ENCODE data around the gene RTL10. TPM values are rescaled to one million over a fixed set of nuclear protein-coding genes. Genes with fewer than 3 reads are reported as not detected.
A peak's percentile ranks its signal among the peaks of the same experiment; 100 is the strongest.

RTL10 gene
- total RNA-seq, 1 experiment from 2014 or later, result 21.5 TPM

- Mint-ChIP-seq H3K4me1 (no peaks in the 10 kb centered on the region), H3K9me3 (no peaks in the 10 kb centered on the region), H3K36me3 (no peaks in the 10 kb centered on the region), H3K27me3 (ENCODE audit: low read depth) (no peaks in the 10 kb centered on the region), H3K27ac (peak overlapping the region; percentile 32; the same call in 1 of the 2 replicates), H3K4me3 (no peak overlapping the region)
- CTCF ChIA-PET, result no interaction called here
- POLR2A ChIA-PET, result no interaction called here
- TF ChIP-seq ZNF219 (CRISPR knock-in tag; IDR thresholded peaks at IDR 0.05; ENCODE audit: borderline replicate concordance) (no peak), SP1 (CRISPR knock-in tag; conservative IDR thresholded peaks at IDR 0.05) (no peak), TEAD1 (CRISPR knock-in tag; IDR thresholded peaks at IDR 0.05) (no peak), MAX (CRISPR knock-in tag; IDR thresholded peaks at IDR 0.05) (no peak), NFYB (CRISPR knock-in tag; conservative IDR thresholded peaks at IDR 0.05; ENCODE audit: low read depth) (no peak), ZNF317 (CRISPR knock-in tag; IDR thresholded peaks at IDR 0.05; ENCODE audit: borderline replicate concordance, low read depth) (no peak), ZBTB43 (CRISPR knock-in tag; IDR thresholded peaks at IDR 0.05) (no peak), ZNF416 (CRISPR knock-in tag; IDR thresholded peaks at IDR 0.05) (no peak), KAT7 (CRISPR knock-in tag; IDR thresholded peaks at IDR 0.05; ENCODE audit: borderline replicate concordance) (no peak), TP53 (CRISPR knock-in tag; IDR thresholded peaks at IDR 0.05) (no peak), ZNF232 (CRISPR knock-in tag; IDR thresholded peaks at IDR 0.05) (no peak), RELA (CRISPR knock-in tag; IDR thresholded peaks at IDR 0.05; ENCODE audit: borderline replicate concordance) (no peak), E2F4 (CRISPR knock-in tag; IDR thresholded peaks at IDR 0.05; ENCODE audit: borderline replicate concordance, low read depth) (no peak), ATF2 (CRISPR knock-in tag; IDR thresholded peaks at IDR 0.05; ENCODE audit: borderline replicate concordance, low read depth) (no peak), NFATC4 (CRISPR knock-in tag; IDR thresholded peaks at IDR 0.05) (no peak), ZMAT4 (CRISPR knock-in tag; IDR thresholded peaks at IDR 0.05) (no peak), NFE2L1 (CRISPR knock-in tag; IDR thresholded peaks at IDR 0.05) (no peak), TEAD4 (CRISPR knock-in tag; IDR thresholded peaks at IDR 0.05) (no peak), FOXP1 (CRISPR knock-in tag; IDR thresholded peaks at IDR 0.05; ENCODE audit: borderline replicate concordance) (no peak), USF2 (CRISPR knock-in tag; IDR thresholded peaks at IDR 0.05) (no peak)
- ATAC-seq (no peak), DNase-seq (ENCODE audit: low spot score) (peak; percentile 6)
Measured at GRCh38 chr22:19805821-19806212, 48.9 kb downstream of the RTL10 start.

Other genes starting within 250 kb of the RTL10 start
- gene SEPTIN5, start 140.4 kb downstream of the RTL10 start, total RNA-seq (2021), result 12.6 to 22.4 TPM (median 15.2 TPM) in 3 replicates
- gene GP1BB, start 131.3 kb downstream of the RTL10 start, total RNA-seq (2021), result 1.4 to 4.3 TPM (median 3.3 TPM) in 3 replicates
- gene TBX1, start 94.1 kb downstream of the RTL10 start, total RNA-seq (2021), result 7.9 to 12.8 TPM (median 9.3 TPM) in 3 replicates
- 18.0 to 21.7 TPM (median 19.4 TPM) in 3 replicates for gene GNB1L, start within 50 bp of the RTL10 start, total RNA-seq (2021)
- 30.8 to 38.0 TPM (median 36.1 TPM) in 3 replicates for gene COMT, start 86.9 kb upstream of the RTL10 start, total RNA-seq (2021)
- gene TXNRD2, start 86.9 kb upstream of the RTL10 start, total RNA-seq (2021), result 15.9 to 18.8 TPM (median 18.8 TPM) in 3 replicates
- 58.3 to 65.4 TPM (median 61.3 TPM) in 3 replicates for gene ARVCF, start 161.9 kb upstream of the RTL10 start, total RNA-seq (2021)
- gene TANGO2, start 166.2 kb upstream of the RTL10 start, total RNA-seq (2021), result 13.2 to 16.8 TPM (median 14.8 TPM) in 3 replicates
- gene DGCR8, start 225.4 kb upstream of the RTL10 start, total RNA-seq (2021), result 39.5 to 55.0 TPM (median 41.2 TPM) in 3 replicates